LHCN-M2 (cell line): ENCODE results near the gene NID2. TPM values are rescaled to one million over a fixed set of nuclear protein-coding genes. Genes with fewer than 3 reads are reported as not detected.

Source experiments
- DNase-seq: peaks from one replicate; pipeline ENCODE4 v3.0.0-alpha.2; 2012; ENCODE audit warnings: low read depth
- total RNA-seq: library from RNA; depleted of rRNA; stranded (reverse); fragments of >200 nt; gene quantifications from 2 replicates; pipeline ENCODE4 v1.2.3, GENCODE V29; 2014

Gene NID2
- total RNA-seq, 1 experiment from 2014 or later = 11.1 TPM

GRCh38 chr14:52079239-52079959 is 10.5 kb upstream of the NID2 start:
- peak; percentile 48 for DNase-seq

GRCh38 chr14:52078721-52079120 is 9.9 kb upstream of the NID2 start:
- peak; percentile 40 for DNase-seq

GRCh38 chr14:52078095-52078531 is 9.3 kb upstream of the NID2 start:
- peak; percentile 43 for DNase-seq

- DNase-seq = no peak
Observed at GRCh38 chr14:52077256-52077979, 8.6 kb upstream of the NID2 start.

- peak; percentile 58 for DNase-seq
Observed at GRCh38 chr14:52076334-52076733, 7.5 kb upstream of the NID2 start.

GRCh38 chr14:52075371-52075770 is 6.5 kb upstream of the NID2 start:
- no peak for DNase-seq

GRCh38 chr14:52073251-52073650 is 4.4 kb upstream of the NID2 start:
- no peak for DNase-seq

GRCh38 chr14:52072266-52072780 is 3.5 kb upstream of the NID2 start:
- no peak for DNase-seq

GRCh38 chr14:52071675-52072074 is 2.8 kb upstream of the NID2 start:
- DNase-seq = peak; percentile 39

- DNase-seq = no peak
Observed at GRCh38 chr14:52070051-52070431, 1.2 kb upstream of the NID2 start.

- DNase-seq = peak; percentile 55
Observed at GRCh38 chr14:52069307-52070050, 620 bp upstream of the NID2 start.

- no peak for DNase-seq
Observed at GRCh38 chr14:52067873-52068614, 815 bp downstream of the NID2 start.

- no peak for DNase-seq
Observed at GRCh38 chr14:52064174-52064573, 4.7 kb downstream of the NID2 start.

- no peak for DNase-seq
Observed at GRCh38 chr14:52063052-52063462, 5.8 kb downstream of the NID2 start.

GRCh38 chr14:52061890-52062289 is 7.0 kb downstream of the NID2 start:
- no peak for DNase-seq

- DNase-seq = no peak
Observed at GRCh38 chr14:52061390-52061789, 7.5 kb downstream of the NID2 start.

- no peak for DNase-seq
Observed at GRCh38 chr14:52060080-52060479, 8.8 kb downstream of the NID2 start.

GRCh38 chr14:52059649-52060048 is 9.2 kb downstream of the NID2 start:
- DNase-seq = no peak

- no peak for DNase-seq
Observed at GRCh38 chr14:52058341-52058740, 10.5 kb downstream of the NID2 start.

- no peak for DNase-seq
Observed at GRCh38 chr14:52055167-52055566, 13.7 kb downstream of the NID2 start.

- no peak for DNase-seq
Observed at GRCh38 chr14:52054678-52055077, 14.2 kb downstream of the NID2 start.
